ENCODE data around the gene DOK4. TPM values are rescaled to one million over a fixed set of nuclear protein-coding genes. Genes with fewer than 3 reads are reported as not detected.

DOK4 gene
- total RNA-seq: 17.2 and 26.8 TPM in 2 replicates

GRCh38 chr16:57485916-57486857 lies at the start of gene DOK4:
DOK4 (minus strand) TSS chr16:57486493; CDS start chr16:57479507, 6,986 bp downstream.

GRCh38 chr16:57462209-57462977 lies 23.9 kb downstream of the DOK4 start, which contains the start of gene POLR2C:
POLR2C (plus strand) TSS chr16:57462679; CDS start chr16:57462725, 46 bp downstream.

GRCh38 chr16:57447186-57447962 lies 38.9 kb downstream of the DOK4 start, which contains the start of the genes CIAPIN1 and COQ9:
CIAPIN1 (minus strand) TSS chr16:57447385; CDS start chr16:57440928, 6,457 bp downstream.
COQ9 (plus strand) TSS chr16:57447479; CDS start chr16:57447506, 27 bp downstream.

Other genes starting within 250 kb of the DOK4 start
- gene ARL2BP, start 241.2 kb downstream of the DOK4 start, total RNA-seq: 86.9 and 103 TPM in 2 replicates
- 9.0 and 12.4 TPM in 2 replicates for gene PLLP, start 201.8 kb downstream of the DOK4 start, total RNA-seq
- not detected in 2 replicates for gene CCL22, start 127.7 kb downstream of the DOK4 start, total RNA-seq
- gene CX3CL1, start 114.0 kb downstream of the DOK4 start, total RNA-seq: 4.2 and 8.4 TPM in 2 replicates
- not detected in 2 replicates for gene CCL17, start 81.7 kb downstream of the DOK4 start, total RNA-seq
- 36.0 and 64.3 TPM in 2 replicates for gene CIAPIN1, start 39.1 kb downstream of the DOK4 start, total RNA-seq
- 35.9 and 38.7 TPM in 2 replicates for gene COQ9, start 39.0 kb downstream of the DOK4 start, total RNA-seq
- gene POLR2C, start 23.8 kb downstream of the DOK4 start, total RNA-seq: 116 and 128 TPM in 2 replicates
- 6.9 and 14.1 TPM in 2 replicates for gene CCDC102A, start 50.1 kb upstream of the DOK4 start, total RNA-seq
- gene ADGRG5, start 56.1 kb upstream of the DOK4 start, total RNA-seq: not detected in 2 replicates
- 57.7 and 83.5 TPM in 2 replicates for gene ADGRG1, start 142.1 kb upstream of the DOK4 start, total RNA-seq
- gene ADGRG3, start 181.8 kb upstream of the DOK4 start, total RNA-seq: not detected in 2 replicates
- not detected in 2 replicates for gene DRC7, start 208.3 kb upstream of the DOK4 start, total RNA-seq
- gene KATNB1, start 249.3 kb upstream of the DOK4 start, total RNA-seq: 34.1 and 44.5 TPM in 2 replicates

Measured in hair follicular keratinocyte (primary cell).